Stimulated activated CD8-positive, alpha-beta memory T cell treated with anti-CD3 and anti-CD28 coated beads, Interleukin-15, amount 100 ng/mL, for 24 hours (primary cell): Measurements from ENCODE around the gene NPS.

ENCODE experiments used
- DNase-seq: peaks from one replicate; pipeline ENCODE4 v3.0.0-alpha.2; 2020; ENCODE audit warnings: low read depth

Gene NPS

DNA sequence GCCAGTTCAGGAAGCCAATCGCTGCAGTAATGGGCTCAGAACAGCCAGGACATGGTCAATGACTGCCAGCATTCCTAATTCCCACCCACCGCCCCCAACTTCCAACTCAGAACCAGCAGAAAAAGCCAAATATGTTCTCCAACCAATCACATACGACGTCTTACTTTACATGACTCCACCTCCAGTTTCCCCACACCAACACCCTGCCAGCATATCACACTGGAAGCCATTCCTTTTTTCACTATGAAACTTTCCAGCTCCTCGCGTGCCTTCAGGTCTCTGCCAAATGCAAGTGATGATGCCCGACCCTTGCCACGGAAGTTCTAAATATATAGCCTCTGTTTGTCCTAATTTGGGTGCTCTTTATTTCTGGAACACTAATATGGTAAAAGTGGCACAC is 12.5 kb downstream of the NPS start:
- DNase-seq: no peak

DNA sequence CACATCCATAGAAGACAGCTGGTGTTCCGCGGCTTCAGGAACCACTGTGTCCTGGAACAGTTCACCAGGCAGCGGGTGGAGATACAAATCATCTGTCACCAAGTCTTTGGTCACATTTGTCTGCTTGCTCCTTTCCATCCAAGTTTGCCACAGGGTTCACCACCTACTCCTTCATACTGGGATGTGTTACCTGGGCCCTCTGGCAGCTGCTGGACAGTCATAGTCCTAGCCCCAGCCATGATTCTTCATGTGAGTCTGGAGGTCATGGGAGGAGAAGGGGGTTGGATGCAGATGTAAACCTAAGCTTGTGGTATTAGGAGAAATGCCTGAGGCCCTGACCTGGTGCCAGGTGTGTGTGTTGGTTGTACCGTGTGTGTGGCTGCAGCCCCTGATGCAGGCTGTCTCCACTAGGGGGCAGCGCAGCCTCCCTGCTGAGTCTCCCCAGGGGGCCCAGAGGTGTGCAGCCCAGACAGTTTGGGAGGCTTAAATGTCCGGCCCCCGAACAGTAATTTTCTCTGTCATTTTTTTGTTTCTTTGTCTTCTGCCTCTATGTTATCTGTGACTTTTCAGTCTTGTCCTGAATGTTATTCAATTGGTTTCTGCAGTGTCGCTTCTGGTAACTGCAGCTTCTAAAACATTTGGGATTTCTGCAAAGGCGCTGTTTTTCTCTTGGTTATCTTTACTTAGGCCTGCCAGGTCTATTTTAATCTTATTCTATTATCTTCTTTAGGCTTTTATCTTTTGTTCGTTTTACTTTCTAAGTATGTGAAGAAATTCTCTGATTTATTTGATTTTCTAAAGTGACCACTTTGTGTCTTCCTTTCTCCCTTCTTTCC is 14.8 kb downstream of the NPS start:
- DNase-seq: peak; percentile 2

DNA sequence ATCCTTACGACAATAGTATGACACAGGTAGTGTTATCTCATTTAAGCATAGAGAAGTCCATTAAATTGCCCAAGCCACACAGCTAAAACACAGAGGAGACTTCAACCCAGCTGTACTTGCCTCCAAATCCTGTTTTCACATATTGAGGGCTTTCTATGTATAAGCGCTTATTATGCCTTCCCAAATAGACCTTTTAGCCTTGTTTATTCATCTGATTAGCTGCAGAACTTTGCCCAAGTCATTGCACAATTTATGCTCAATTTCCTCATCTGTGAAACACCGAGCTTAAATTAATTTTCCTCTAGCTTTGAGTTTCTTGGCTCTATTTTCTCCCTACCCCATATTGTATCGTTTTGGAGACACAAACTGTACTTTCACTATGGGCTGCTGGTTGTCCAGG is 15.5 kb downstream of the NPS start:
- DNase-seq: no peak

DNA sequence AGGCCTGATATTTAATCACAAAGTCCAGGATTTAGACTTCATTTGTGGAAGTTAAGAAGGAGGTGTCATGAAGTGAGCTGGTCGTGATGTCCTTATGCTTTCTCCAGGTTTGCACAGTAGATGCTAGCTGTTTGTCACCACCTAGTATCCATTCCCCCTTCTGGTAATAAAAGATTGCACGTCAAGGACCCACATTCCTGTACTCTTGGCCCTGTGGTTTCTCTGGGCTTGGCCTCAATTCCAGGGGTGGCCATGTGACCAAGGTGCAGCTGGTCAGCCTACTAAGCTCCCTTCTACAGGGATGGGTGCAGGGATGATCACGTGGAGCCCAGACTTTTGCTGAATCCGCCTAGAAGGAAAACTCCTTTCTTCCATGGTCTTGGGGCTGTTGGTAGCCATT is 16.5 kb downstream of the NPS start:
- no peak for DNase-seq

DNA sequence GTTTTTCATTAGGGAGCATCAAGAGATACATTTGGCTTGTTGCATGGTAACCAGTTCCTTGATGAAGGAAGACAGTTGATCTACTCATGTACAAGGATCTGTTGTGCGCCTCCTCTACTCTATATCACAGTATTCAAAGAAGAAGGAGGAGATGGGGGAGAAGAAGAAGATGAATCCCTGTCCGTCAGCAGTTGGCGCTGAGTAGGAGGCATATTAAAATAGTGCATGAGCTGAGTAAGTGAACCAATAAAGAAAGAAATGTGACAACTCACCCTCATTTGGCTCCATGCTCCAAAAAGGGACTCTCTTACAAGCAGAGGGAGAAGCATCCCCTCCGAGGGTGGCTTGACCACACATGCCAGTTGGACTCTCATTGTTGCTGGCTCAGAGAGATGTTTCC is 20.1 kb downstream of the NPS start:
- DNase-seq: no peak

DNA sequence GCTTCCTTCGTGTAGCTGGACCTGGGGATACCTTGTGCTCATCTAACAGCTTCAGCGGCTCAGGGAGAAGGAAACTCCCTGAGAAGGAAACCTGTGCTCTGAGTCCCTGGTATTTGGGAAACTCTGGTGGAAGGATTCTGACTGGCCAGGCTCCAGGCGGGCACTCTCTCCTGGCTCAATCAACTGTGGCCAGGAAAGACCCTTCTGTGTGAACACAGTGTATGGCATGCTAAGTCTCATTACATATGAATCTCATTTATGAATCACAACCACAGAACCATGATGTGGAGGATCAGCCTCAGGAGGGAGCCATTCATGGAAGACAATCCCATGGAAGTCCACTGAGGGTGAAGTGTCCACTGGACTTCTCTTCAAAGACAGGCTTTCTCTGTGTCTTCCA is 20.9 kb downstream of the NPS start:
- DNase-seq: no peak

DNA sequence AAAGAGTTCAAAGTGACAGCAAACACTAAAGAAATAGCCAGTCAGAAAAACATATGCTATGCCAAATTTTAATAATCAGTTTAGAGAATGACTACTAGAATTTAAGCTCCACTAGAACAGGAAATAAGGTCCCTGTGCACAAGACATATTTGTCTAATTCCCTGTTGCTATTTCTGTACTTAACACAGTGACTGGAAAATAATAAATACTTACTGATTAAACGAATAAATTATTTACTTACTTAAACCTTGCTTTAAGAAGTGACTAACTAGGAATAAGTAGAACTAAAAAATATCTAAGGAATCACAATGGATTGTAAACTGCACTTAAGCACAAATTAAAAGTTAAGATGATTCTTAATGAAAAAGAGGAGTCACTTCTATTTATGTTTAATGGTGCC is 22.3 kb downstream of the NPS start:
- no peak for DNase-seq

DNA sequence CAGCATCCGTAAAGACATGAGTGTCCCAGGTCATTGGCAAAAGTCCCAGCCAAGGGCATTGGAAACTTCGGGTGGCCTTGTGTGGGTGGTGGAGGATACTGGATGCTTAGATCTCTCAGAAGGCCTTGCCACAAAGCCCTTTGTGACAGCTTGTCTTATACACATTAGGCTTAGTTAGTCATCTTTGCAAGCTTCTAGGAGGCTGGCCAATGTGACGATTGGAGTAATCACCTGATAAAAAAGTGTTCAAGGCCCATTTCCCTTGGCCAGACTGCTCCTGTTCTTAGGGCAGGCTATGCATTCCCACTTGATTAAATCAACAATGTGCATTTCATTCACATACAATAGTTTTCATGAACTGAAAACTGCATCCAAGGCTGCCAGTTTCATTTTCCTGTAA is 26.9 kb downstream of the NPS start:
- DNase-seq: no peak

DNA sequence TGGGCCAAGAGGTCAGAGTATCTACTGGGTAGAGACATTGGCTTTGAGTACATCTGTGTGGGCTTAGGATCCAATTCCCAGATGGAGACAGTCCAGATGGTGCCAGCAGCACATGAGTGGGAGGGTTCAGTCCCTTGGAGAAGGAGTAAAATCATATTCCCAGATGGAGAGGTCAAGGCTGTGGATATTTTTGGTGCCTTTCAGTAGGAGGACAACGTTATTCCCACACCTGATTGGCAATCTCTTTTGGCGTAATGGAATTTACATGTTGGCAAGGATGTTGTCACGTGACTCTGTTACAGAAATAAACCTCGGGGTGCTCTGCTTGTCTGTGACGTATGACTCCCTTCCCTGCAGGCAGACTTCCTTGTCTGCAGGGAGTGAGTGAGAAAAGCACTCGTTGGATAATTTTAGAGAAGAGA is 27.6 kb downstream of the NPS start:
- no peak for DNase-seq

DNA sequence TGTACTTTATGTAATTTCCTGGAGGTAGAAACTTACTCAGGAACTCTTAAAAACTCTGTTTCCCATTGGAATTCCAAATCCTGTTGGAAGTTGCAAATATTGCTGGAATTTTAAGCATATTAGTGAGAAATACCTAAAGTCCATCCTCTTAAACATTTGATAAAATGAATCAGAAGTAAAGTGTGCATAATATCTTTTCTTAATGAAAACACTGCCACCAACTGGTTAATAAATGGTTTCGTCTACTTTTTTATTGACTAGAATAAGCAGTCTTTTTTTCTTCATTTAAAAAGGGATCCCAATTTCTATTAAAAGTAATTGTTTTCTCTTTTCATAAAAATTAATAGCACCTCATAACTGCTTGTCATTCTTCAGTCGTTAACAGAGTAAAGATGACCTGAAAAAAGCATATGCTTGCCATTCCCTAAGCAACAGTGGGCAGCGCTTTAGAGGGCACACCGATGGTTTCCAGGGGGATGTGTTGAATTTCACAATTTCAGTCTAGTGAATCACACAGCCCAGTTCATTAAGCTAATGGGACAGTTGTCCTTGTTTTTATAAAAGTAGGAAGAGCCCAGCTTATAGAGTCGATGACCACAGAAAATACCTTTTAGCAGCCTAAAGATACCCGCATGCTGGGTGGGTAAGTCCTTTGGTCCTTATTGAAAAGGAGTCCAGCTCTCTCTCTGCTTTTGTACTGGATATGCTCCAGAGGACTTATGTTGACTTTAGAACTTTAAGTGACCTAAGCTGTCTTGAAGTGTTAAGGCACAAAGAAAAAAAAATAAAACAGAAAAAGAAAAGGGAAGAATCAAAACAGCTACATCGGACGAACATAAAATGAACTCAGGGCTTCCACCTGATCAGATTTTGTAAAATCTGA is 28.5 kb downstream of the NPS start:
- no peak for DNase-seq

DNA sequence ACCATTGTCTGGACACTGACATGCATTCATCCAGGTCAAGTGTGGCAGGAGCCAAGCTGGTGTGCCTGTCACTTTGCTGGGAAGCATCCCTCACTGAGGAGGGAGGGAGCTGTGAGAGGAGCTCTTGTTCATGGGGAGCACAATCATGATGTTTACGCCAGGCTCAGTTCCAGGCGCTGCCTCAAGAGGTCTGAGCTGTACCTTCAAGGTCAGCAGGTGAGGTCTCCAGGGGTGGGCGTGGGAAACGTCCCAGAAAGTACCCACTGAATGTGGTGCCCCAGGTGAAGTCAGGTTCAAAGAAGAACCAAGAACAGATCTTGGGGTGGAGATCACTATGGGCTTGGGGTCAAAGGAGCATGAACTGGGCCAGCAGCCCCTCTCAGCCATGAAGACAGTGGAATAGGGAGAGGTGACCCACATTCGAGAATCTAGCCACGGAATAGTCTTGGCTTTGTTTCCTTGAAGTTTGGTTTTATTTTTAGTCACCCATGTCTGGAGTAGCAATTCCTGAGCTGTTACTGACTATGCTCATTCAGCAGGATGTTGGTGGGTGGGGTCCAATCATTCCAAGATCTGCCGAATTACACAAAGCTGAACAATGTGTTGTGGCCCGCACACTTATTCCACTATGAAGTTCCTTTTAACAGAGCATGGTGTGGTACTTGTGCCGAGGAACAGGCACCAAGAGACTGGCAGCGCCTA is 29.3 kb downstream of the NPS start:
- DNase-seq: no peak

DNA sequence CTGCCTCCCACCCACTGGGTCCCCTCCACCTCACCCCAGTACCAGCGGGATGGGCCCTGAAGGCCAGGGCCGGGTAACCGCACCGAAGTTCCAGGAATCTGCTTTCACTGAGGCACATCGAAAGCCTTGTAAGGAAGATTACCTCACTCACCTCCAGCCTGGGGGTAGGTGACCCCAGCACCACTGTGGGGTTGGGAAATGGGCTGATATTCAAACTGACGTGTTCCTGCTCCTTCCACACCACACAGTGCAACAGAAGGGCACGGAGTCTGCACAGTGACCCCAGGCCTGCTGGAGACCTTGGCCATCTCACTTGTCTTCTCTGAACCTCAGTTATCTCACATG is 29.8 kb downstream of the NPS start:
- no peak for DNase-seq

DNA sequence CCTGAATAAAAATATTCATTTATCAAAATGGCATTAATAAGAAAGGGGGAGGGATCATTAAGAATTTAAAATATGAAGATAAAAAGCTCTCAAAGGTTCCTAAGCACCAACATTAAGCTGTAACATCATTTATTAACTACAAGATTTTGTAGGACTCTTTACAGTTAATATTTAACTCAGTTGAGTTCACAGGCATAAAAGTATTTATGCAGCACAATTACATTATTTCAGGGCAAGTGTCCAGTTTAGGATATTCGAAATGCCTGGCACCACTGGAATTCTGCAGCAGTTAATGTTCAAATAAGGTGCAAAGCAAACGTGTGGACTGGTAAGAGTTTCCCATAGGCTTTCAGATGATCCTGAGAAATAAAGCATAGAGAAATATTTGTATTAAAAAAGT is 30.5 kb downstream of the NPS start:
- no peak for DNase-seq

DNA sequence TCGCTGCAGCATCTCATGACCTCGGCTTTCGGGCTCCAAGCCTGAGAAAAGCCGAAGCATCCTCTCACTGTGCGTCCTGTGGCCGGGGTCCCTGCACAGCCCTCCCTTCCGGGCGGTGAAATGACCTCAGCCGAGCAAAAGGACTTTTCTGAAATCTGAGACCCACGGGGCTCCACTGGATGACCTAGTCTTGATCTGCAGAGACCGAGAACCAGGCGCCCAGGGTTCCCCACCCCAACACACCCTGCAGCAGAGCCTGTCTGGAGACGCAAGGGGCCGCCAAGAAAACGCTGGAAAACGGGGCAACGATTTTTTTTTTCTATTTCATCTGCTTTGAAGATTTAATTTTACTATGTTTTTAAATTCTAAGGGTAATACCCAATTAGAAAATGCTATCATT is 31.7 kb downstream of the NPS start:
- no peak for DNase-seq

DNA sequence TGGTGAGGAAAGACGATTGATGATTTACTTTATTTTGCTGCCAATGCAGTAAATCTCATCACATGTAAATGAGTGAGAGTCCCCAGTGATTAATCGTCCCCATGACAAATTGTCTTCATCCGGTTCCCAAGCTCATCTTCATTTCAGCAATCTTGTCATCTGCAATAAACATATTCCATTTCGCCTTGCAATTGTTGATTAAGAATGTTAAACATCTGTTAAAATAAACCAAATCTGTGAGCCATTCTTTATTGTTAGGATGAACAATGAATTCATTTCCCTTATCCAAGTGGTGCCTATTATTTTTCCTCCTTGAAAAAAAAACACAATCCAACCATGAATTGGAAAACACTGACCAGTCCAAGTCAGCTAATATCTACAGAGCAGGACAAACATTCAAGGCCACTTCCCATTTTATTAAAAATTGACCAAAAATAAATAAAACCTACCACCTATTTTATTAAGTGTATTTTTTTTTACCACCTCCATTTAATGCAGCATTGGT is 36.5 kb downstream of the NPS start:
- DNase-seq: no peak

DNA sequence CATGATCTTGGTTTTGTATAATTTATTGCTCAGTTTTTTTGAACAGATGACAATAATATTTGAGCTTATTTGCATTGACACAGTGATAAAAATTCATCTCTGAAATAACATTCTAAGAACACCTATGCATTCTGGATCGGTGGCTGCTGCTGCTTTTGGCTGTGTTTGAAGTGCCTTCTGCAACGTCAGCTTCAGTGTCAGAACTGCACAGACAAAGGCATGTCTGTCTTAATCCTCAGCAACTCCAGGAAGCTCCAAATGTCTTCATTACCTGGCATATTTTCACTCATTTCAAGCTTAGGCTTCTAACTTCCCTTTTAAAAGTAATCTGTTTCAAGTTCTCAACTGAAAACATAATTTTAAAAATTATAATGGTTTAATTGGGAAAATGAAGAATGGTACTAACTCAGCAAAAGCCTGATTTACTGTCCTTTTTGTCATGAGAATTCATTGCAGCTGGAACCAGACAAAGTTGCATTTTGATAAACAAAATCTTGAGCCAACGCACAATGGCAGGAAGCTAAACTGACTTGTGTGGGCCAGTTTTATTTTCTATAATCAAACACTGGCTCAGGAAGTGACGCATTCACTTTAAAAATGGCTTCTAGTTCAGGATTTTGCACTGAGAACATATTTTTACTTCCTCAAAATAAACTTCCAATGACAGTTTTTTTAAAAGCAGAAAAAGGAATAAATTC is 38.7 kb downstream of the NPS start:
- no peak for DNase-seq

DNA sequence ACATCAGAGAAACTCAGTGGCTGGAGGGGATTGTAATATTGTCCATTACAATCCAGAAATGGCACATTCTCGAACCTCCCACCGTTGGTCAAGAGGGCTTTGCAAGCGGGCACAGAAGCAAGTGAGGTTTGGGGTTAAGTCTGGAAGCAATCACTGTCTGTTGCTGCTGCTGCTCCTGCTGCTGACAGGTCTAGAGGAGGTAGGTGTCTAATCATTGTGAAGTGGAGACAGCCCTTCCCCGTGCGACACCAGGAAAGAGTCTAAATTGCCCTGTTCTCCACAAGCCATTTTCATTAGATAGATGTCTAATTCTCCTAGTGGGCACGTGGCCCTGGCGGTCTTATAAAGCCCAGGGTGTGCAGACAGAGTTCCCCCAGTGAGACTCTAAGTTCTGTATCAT is 43.5 kb downstream of the NPS start:
- no peak for DNase-seq

DNA sequence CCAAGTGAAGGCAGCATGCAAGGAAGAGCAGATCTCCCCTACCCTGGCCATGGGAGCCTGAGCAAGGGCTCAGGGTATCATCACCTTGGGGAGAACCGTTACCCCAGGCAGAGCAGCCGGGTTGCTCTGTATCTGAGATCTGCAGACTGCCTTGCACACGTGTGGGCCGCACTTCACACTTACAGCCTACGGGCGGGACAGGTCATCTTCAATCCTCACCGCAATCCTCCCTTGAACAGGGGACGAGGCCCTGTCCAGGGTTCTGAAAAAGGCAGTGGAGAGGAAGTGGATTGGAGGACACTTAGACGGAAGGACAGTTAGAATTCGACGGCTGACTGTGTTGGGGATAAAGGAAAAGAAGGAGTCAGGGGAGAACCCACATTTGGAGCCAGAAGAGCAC is 51.4 kb downstream of the NPS start:
- DNase-seq: no peak
